GM12891 (cell line): ENCODE data around the gene TFF1.

Experiments used
- POLR2A ChIP-seq: IDR thresholded peaks from 2 replicates; pipeline ENCODE4 v1.6.1; 2011; ENCODE audit warnings: low read depth, low read length, control low read depth
- POLR2AphosphoS5 ChIP-seq: IDR thresholded peaks from 2 replicates; pipeline ENCODE4 v1.6.1; 2011; ENCODE audit warnings: low read depth, low read length, control low read depth
- POU2F2 ChIP-seq: IDR thresholded peaks from 2 replicates; pipeline ENCODE4 v1.6.1; 2011; ENCODE audit warnings: low read depth, mild to moderate bottlenecking, control low read depth, low read length, moderate library complexity

GRCh38 chr21:42381347-42381984 is 15.1 kb upstream of the TFF1 start:
- TF ChIP-seq POU2F2 (no peak), POLR2A (no peak), POLR2AphosphoS5 (no peak; the same call in 1 of the 2 replicates)
